Breast epithelium (tissue), 3 donors: ENCODE data around the gene MYOM3.

Experiments used
- CTCF ChIP-seq, 3 donors: fragments of 450-650 bp; IDR thresholded peaks; one replicate each; pipeline ENCODE4 v1.5.1; 2016 to 2017; ENCODE audit warnings: antibody characterized with exemption in 3 of 3, mild to moderate bottlenecking in 3 of 3, moderate library complexity in 3 of 3
- POLR2A ChIP-seq: fragments of 450-650 bp; IDR thresholded peaks from one replicate; pipeline ENCODE4 v1.6.1; 2016; ENCODE audit warnings: antibody characterized with exemption, mild to moderate bottlenecking, moderate library complexity
- POLR2AphosphoS5 ChIP-seq, 3 donors: sonication (generic); formaldehyde crosslinking; IDR thresholded peaks; one replicate each; pipeline ENCODE4 v1.6.1; 2017; ENCODE audit warnings: antibody characterized with exemption in 3 of 3

GRCh38 chr1:24075946-24076345 is 36.0 kb downstream of the MYOM3 start:
- no peak for TF ChIP-seq CTCF (IDR thresholded peaks at IDR 0.05)
- TF ChIP-seq POLR2A: no peak
- no peak for TF ChIP-seq POLR2AphosphoS5 (IDR thresholded peaks at IDR 0.05)
